HFF-Myc (cell line): ENCODE measurements around the gene PRPF39.

Source experiments
- DNase-seq: peaks from one replicate; pipeline ENCODE4 v3.0.0-alpha.2; 2011; ENCODE audit warnings: low read depth; ENCODE audit errors: extremely low read depth
- H3K4me3 ChIP-seq: replicated peaks from 2 replicates; pipeline ENCODE4 v1.5.1; 2011; ENCODE audit warnings: low read depth, mild to moderate bottlenecking, control low read depth, low read length
- TF ChIP-seq, protein P1 (sequence below): IDR thresholded peaks from 2 replicates; pipeline ENCODE4 v1.5.1; 2012; ENCODE audit warnings: mild to moderate bottlenecking, low read depth, low read length, control low read depth; ENCODE audit errors: missing control alignments

Gene PRPF39, protein sequence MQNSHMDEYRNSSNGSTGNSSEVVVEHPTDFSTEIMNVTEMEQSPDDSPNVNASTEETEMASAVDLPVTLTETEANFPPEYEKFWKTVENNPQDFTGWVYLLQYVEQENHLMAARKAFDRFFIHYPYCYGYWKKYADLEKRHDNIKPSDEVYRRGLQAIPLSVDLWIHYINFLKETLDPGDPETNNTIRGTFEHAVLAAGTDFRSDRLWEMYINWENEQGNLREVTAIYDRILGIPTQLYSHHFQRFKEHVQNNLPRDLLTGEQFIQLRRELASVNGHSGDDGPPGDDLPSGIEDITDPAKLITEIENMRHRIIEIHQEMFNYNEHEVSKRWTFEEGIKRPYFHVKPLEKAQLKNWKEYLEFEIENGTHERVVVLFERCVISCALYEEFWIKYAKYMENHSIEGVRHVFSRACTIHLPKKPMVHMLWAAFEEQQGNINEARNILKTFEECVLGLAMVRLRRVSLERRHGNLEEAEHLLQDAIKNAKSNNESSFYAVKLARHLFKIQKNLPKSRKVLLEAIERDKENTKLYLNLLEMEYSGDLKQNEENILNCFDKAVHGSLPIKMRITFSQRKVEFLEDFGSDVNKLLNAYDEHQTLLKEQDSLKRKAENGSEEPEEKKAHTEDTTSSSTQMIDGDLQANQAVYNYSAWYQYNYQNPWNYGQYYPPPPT

DNA sequence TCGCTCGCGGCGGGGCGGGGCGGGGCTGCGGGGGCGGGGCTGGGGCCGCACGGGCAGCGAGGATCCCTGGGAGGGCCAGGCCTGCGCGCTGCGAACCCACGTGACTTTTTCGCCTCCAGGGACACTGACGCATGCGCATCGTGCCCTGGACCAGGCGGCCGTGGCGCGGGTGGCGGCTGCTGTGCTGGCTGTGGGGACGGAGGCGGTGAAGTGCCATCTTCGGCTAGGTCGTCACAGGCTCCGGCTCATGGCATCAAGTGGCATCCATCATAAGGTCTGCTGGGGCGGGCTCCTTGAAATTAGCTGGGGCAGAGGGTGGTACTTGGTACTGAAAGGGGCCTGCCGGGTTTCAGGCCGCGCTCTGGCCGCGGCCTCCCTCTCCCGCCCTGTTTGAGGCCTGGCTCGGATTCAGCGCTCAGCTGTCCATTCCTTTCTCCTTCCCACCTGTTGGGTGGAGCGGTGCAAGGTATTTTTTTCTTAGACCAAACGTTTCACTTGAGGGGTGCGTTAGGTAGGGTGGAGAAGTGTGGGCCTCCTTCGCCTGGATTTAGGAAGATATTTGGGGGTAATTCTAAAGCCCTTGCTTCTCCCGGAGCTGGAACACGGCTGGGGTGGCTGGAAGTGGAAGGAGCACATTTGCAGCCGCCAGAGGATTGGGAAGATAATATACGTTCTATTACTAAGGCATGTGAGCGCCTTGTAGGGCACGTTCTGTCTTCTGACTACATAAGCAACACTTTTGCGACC is at the start of gene PRPF39:
PRPF39 (plus strand) TSS at position 141 of the 747 bp plus-strand sequence. CDS start 11,124 bp downstream, outside the sequence.
- peak; percentile 70 for DNase-seq
- peak within 1 kb of the TSS; percentile 79 for H3K4me3 ChIP-seq
- TF ChIP-seq, protein P1, sequence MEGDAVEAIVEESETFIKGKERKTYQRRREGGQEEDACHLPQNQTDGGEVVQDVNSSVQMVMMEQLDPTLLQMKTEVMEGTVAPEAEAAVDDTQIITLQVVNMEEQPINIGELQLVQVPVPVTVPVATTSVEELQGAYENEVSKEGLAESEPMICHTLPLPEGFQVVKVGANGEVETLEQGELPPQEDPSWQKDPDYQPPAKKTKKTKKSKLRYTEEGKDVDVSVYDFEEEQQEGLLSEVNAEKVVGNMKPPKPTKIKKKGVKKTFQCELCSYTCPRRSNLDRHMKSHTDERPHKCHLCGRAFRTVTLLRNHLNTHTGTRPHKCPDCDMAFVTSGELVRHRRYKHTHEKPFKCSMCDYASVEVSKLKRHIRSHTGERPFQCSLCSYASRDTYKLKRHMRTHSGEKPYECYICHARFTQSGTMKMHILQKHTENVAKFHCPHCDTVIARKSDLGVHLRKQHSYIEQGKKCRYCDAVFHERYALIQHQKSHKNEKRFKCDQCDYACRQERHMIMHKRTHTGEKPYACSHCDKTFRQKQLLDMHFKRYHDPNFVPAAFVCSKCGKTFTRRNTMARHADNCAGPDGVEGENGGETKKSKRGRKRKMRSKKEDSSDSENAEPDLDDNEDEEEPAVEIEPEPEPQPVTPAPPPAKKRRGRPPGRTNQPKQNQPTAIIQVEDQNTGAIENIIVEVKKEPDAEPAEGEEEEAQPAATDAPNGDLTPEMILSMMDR, result no peak

DNA sequence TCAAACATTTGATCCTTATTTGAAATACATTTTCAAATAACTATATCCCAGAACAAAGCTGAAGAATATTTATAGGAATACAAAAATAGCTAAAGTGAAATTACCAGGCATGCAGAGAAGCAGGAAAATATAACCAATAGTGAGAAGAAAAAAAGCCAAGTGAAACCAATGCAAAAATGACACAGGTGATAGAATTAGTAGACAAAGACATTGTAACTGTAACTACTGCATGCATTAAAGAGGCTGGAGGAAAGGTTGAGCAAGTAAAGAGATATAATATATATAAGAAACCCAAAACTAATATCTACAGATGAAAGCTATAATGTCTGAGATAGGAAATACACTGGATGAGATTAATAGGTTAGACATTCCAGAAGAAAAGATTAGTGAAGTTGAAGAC is 49.2 kb upstream of the PRPF39 start:
- TF ChIP-seq, protein P1, result no peak
- no peak for DNase-seq
- no peak overlapping the region for H3K4me3 ChIP-seq

GRCh38 chr14:45038256-45038655 is 45.7 kb upstream of the PRPF39 start:
- no peak overlapping the region for H3K4me3 ChIP-seq
- DNase-seq, result no peak
- TF ChIP-seq, protein P1, result no peak

- TF ChIP-seq, protein P1, result no peak
- H3K4me3 ChIP-seq, result no peak overlapping the region
- DNase-seq, result no peak
Measured at GRCh38 chr14:45038865-45039264, 45.1 kb upstream of the PRPF39 start.

DNA sequence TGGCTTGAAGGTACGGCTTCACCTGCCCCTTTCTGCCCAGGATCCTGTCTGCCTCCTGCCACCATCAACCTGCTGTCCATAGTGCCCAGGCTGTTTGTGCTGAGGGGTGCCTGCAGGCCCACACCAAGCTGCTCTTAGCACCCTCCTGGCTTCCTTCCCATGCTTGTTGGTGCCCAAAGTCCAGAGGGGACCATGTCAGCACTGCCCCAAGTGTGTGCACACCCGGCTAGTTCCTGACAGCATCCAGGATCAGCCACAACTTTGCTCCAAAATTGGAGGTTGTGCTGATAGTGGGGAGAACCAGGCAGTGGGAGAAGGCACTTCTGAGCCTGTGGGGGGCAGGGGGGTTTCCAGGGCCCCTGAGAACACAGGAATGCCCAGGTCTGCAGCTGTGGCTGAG is 44.5 kb upstream of the PRPF39 start:
- no peak overlapping the region for H3K4me3 ChIP-seq
- TF ChIP-seq, protein P1, result no peak
- no peak for DNase-seq

DNA sequence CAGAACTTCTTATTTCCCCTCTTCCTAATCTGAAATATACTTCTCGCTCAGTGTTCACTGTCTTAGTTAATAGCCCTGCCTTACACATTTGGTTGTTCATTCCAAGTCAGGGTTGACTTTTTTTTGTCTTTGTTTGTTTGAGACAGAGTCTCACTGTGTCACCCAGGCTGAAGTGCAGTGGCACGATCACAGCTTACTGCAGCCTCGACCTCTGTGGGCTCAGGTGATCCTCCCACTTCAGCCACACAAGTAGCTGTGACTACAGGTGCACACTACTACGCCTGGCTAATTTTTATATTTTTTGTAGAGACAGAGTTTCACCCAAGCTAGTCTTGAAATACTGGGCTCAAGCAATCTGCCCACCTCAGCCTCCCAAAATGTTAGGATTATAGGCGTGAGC is 42.3 kb upstream of the PRPF39 start:
- DNase-seq, result no peak
- no peak overlapping the region for H3K4me3 ChIP-seq
- TF ChIP-seq, protein P1, result no peak
